Hematopoietic multipotent progenitor cell treated with erythropoietin and hydrocortisone succinate and interleukin-3 and kit ligand, for 4 days (in vitro differentiated cells): ENCODE data around the gene RETREG1.

ENCODE experiments used
- DNase-seq: peaks from one replicate; pipeline ENCODE4 v3.0.0-alpha.2; 2015

Gene RETREG1

DNA sequence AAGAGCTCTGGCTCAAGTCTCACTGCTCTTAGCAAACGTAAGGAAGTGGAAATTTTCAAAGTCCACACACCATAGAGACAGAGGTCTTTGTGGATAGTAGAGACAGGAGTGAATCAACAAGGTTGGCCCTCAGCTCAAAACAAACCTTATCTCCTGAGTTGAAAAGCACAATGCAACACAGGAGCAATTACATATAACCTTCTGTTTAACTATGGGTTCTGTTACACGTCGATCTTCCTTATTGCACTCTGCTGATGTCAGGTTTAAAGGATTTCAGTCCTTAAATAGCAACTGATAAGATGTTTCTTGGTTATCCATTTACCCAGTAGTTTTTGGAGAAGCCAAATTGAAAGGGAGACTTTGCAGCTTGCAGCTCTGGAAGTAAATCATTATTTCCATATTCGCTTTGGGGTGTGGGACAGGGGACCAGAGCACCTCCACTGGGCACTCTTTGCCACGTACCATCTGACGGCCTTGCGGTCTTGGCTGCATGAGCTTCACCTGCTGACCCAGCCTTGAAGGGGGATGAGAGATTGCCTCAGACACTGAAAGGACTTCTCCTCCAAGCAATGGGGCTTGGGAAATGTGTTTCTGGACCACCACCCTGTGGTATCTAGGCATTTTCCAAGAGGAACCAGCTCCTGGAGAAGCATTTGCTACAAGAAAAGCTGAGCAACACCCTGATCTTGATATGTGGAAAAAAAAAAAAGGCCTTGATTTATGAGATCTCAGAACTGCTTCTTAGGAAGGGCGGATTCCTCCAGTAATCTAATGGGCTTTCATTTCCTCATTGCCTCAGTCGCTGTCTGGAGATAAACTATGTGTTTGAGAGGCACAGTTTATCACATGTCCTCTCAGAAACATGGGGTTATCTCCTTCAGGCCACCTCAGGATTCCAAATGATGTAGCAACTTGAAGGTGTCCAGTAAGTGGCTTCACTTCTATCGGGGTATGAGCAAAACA, 95.0 kb downstream of the RETREG1 start:
- DNase-seq: peak; percentile 2

GRCh38 chr5:16520841-16521240, 96.0 kb downstream of the RETREG1 start:
- DNase-seq: no peak

GRCh38 chr5:16519435-16519834, 97.4 kb downstream of the RETREG1 start:
- DNase-seq: no peak

- DNase-seq: no peak
These were observed 98.2 kb downstream of the RETREG1 start for GRCh38 chr5:16518606-16519005.

DNA sequence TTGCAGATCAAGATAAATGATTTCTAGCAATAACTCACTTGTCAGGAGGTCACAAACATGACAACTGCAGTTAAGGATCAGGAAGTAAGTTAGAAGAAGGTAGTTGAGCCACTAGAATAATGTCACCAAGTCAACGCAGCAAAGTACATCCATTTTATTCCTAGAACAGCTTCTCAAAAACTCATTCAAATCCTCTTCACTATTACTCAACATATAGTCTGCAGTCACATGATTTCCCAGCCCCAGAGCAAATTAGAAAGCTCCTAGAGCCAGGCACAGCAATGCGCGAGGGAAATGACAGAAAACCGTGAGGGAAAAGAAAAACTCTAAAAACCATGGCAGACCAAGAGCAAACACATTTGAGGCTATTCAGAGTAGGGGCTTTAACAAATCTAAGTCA, 101.3 kb downstream of the RETREG1 start:
- peak; percentile 11 for DNase-seq

- no peak for DNase-seq
These were observed 106.7 kb downstream of the RETREG1 start for GRCh38 chr5:16510098-16510497.

DNA sequence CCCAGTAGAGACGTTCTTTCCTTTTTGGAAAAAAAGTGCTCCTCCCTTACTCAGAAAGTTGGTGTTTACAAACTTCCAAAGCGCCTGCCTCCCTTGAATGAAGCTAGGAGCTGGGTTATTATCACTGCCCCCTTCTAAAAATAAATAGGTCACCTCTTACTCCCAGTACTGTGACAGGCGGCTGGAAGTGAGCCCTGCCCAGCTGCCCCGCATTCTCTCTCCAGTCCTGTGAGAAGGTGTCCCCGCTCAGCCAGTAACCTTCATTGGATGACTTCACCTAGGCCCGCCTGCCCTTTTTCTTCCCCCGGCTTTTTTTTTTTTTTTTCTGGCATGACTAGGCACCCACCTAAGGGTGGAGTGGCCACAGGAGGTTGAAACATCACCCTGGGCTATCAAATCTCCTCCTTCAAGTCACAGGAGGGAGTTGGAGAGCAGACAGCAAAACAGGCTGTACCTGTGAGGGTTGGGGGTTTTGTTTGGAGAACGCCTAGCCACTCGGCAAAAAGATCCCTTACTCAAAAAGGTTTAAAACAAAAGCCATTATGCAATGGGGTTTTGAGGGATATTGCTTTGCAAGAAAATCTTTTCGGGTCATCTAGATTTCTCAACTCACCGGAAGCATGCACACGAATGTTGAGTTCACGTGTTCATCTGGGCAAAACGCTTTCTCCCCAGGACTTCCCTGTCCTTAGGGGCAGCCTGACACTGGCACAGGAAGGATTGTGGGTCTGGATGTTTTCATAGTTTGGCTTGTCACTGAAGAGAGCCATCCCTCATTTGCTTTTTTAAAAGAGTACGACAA, 107.9 kb downstream of the RETREG1 start:
- DNase-seq: peak; percentile 15

- no peak for DNase-seq
These were observed 109.1 kb downstream of the RETREG1 start for GRCh38 chr5:16507716-16508115.

- no peak for DNase-seq
These were observed 110.9 kb downstream of the RETREG1 start for GRCh38 chr5:16505904-16506303.

DNA sequence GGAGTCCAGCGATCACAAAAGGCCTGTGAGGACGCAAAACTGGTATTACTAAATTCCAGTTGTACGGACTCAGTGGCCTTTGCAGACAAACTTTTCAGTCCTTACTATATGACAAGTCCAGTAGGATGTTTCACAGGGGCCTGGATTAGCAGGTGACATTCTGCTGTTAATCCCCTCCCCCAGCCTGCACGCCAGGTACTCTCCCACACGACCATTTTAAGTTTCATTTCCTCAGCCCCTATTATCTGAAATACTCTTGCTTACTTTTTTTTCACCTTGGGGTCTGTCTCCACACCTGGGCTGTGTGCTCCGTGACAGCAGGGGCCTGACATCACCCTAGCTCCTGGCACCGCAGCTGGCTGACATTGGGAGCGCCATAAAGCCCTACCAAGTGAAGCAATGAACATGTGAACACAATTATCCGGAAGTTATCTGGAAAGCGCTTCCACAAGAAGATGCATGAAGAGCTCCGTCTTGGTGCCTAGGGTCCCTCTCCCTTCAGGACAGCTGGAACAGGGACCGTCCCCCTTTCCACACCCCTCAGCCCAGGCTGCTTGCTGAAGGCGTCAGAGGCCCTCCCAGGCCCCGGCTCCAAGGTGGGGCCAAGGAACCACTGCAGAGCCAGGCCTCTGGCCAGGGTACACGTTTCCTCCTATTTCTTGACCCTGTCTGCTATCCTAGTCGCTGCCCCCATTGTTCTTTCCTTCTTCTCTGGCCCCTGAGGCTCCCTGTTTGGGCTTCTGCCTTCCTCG, 111.5 kb downstream of the RETREG1 start:
- no peak for DNase-seq

GRCh38 chr5:16504571-16504970, 112.2 kb downstream of the RETREG1 start:
- no peak for DNase-seq

GRCh38 chr5:16502866-16503265, 113.9 kb downstream of the RETREG1 start:
- no peak for DNase-seq

- no peak for DNase-seq
These were observed 116.8 kb downstream of the RETREG1 start for GRCh38 chr5:16500024-16500423.

DNA sequence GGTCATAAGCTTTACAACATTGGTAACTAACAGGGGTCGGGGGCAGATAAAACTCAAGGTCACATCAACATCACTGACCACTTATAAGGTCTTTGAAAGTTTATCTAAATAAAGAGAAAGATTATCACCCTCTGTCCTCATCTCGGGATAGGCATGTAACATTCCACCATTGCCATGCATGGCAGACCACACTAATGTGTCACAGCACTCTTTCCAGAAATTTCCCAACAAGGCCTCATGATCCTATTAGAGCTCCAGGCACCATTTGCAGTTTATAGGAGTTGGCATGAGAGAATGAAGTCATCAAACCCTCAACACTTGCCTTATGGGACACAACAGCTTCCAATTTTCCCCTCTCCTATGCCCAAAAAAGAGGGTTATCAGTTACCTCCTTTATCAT, 119.3 kb downstream of the RETREG1 start:
- no peak for DNase-seq

- DNase-seq: no peak
These were observed 123.5 kb downstream of the RETREG1 start for GRCh38 chr5:16493261-16493660.

DNA sequence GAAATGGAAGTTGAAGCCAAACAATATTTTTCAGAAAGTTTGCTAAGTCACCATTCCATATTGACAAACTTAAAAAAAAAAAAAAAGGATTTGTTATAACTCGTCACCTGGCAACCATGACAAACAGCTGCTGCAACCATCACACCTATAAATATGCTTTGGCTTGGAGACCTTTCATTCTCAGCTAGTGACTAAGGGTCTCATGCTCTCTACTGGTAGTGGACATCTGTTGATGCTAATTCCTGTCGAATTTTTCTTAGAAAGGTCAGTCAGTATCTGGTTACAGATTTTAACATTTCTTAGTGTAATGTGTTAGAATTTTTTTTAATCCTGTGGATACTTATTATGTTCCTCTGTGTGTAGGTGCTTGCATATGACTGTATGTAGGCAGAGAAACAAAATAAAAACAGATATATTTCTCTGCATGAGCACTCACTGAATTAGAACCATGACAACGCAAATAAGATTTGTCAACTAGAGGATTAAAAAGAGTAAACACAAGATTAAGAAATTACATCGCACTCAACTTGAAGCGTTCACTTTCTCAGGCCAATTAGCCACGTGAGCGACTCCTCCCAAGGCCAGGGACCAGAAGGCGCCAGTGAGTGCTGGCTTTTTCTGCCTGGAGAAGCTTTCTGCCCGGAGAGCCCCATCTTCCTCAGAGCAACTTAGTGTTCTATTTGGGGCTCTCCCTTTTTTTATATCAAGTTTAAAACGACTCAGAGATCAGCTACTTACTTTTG, 124.2 kb downstream of the RETREG1 start:
- DNase-seq: no peak

DNA sequence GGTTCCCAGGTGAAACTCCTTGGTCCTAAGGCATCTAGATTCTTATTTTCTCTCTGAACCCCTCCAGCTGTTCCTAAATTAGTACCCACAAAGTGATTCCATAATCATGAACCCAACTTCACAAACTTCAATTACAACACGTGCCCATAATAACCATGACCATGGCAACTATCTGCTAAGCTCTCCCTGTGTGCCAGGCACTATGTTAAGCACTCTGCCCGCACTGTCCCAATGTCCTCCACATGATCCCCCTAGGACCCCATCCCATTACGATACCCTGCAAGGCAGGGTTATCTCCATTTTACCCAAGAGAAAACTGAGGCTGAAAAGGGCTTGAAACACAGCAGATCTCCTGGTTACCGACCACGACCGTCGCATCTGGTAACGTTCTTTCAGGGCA, 125.9 kb downstream of the RETREG1 start:
- DNase-seq: no peak

GRCh38 chr5:16489322-16489791, 127.4 kb downstream of the RETREG1 start:
- DNase-seq: peak; percentile 68

- no peak for DNase-seq
These were observed 129.3 kb downstream of the RETREG1 start for GRCh38 chr5:16487456-16487855.

DNA sequence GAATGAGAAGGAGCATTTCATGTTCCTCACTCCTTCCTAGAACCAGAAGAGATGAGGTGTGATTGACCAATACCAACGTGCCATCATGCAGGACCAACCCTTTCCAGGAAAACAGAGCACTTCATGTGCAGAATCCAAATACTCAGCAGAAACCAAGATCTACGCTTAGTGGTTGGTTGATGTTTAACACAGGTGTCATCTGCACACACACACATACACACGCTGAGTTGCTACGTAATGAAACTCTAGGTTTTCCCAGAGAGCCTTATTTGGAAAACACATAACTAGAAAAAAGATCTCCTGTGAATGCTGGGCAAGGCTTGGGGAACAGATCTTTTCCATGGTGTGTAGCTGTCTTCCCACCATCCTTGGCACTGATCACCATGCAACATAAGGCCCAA, 130.1 kb downstream of the RETREG1 start:
- DNase-seq: no peak

GRCh38 chr5:16485656-16486055, 131.1 kb downstream of the RETREG1 start:
- DNase-seq: peak; percentile 55

- no peak for DNase-seq
These were observed 132.7 kb downstream of the RETREG1 start for GRCh38 chr5:16484081-16484480.
